Subcutaneous adipose tissue (tissue), 4 donors: ENCODE results near the gene SEMA3G. TPM values are rescaled to one million over a fixed set of nuclear protein-coding genes. Genes with fewer than 3 reads are reported as not detected.

Experiments
- CTCF ChIP-seq: fragments of 450-650 bp; IDR thresholded peaks from one replicate; pipeline ENCODE4 v1.5.1; 2016; ENCODE audit warnings: low read depth, mild to moderate bottlenecking, control low read depth, antibody characterized with exemption, moderate library complexity
- total RNA-seq, 4 donors: library from RNA; depleted of rRNA; stranded (reverse); fragments of >200 nt; gene quantifications; one replicate each; pipeline ENCODE4 v1.1.0, GENCODE V29; 2016

The SEMA3G gene
- total RNA-seq, 4 donors from 2014 or later = 97.3 to 373 (median 164) TPM

- TF ChIP-seq CTCF = no peak
These were observed 44.5 kb upstream of the SEMA3G start for GRCh38 chr3:52489453-52489852.

GRCh38 chr3:52488746-52489145 is 43.8 kb upstream of the SEMA3G start:
- no peak for TF ChIP-seq CTCF

- no peak for TF ChIP-seq CTCF
These were observed 43.1 kb upstream of the SEMA3G start for GRCh38 chr3:52487788-52488691.

- TF ChIP-seq CTCF = no peak
These were observed 42.3 kb upstream of the SEMA3G start for GRCh38 chr3:52487050-52487787.

GRCh38 chr3:52484680-52485461 is 40.0 kb upstream of the SEMA3G start:
- no peak for TF ChIP-seq CTCF

GRCh38 chr3:52483577-52484381 is 38.9 kb upstream of the SEMA3G start:
- TF ChIP-seq CTCF = no peak
